NCI-H2196 (cell line): Measurements from ENCODE around the gene FYB1.

Source experiments
- DNase-seq: peaks from one replicate; lab custom pipeline; 2025; ENCODE audit not compliant: unreplicated experiment; lab: John Stamatoyannopoulos, UW

The FYB1 gene

GRCh38 chr5:39131210-39132127, 87.9 kb downstream of the FYB1 start:
- no peak for DNase-seq

- no peak for DNase-seq
Measured at GRCh38 chr5:39130716-39131115, 88.6 kb downstream of the FYB1 start.

DNA sequence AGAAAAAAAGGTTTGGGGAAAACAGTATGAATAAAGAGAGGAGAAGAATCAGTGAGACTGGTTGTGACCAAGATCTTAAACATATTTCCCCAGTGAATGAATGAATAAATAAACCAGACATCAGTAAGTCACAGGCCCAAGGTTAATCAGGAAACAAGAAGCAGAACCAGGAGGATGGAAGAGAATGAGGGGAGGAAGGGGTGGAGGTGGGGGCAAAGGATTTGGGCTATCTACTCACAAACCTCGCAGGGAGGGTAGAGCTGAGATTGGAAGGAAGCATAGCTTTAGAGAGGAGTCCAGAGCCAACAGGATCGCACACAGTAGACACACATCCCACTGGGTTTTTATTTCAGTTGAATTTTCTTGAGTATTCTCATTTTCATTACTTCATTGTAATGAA, 97.4 kb downstream of the FYB1 start:
- no peak for DNase-seq

DNA sequence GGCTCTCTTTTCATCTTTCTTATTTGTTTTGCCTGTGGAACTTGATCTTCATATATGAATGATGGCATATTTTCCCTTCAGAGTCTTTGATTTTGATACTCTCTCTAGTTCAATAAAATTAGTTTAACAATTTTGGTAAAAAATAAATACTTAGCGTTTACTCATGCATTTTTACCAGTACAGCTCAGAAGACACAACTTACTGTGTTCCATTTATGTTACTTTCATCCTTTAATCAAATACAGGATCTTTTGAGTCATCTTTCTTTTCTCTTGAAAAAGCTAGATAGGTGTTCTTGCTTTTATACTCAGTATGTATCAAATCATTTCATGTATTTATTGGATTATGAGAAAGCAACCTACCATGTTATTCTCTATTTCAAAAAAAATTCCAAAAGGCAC, 98.0 kb downstream of the FYB1 start:
- DNase-seq, result no peak

DNA sequence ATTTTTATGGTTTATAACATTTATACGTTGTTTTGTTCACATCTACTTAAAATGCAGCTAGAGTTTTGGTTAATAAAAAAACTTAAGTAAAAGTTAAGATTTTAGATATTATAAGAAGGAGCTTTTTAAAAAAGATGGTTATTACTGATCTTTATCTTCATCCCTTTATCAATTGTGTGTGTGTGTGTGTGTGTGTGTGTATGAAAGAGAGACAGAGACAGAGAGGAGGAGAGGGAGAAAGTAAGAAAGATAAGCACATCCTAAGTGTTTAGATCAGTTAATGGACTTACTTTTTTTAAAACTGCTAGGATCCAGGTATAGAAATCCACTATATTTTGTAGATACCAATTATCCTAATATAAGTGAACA, 99.3 kb downstream of the FYB1 start:
- no peak for DNase-seq

DNA sequence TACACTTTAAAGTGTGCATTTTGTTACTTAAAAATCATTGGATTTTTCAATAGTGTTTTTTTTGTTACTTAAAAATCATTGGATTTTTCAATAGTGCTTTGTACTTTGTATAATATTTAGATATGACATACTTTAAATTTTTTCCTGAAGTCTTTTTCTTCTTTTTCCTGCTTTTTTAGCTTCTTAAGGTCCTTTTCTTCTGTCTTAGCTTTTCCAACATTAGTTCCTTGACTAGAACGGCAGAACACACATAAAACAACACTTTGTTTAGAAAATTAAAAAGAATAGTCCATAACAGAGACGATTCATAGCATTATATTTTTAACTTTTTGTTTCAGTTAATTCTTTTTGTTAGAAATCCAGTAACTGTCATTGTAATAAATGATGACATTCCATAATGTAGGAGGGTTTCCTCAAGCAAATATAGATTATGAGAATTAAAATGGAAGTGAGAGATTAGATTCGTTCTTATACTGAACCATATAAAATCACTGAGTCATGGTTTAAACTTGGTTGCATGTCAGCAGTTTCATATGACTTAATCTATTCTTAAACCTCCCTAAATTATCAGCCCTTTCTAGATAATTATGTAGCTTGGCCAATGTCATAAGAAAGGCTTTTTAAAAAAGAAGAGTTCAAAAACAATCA, 99.8 kb downstream of the FYB1 start:
- DNase-seq, result no peak

GRCh38 chr5:39118638-39119037, 100.7 kb downstream of the FYB1 start:
- no peak for DNase-seq

DNA sequence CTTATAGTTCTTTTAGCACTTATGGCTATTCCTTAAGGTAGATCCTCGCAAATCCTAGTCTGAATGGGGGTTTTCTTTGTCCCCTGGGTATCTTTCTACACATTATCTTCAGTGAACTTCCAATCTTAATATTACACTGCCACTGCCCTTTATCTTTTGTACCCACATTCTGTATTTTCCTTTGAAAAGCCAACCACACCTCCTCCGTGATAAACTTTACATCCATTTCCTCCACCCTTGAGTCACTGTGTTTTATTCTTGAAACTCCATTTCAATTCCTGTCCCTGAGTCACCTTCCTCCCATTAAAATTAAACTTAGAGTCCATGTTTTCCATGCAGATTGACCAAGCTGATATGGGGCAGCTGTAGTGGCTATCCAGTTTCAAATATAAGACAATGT, 102.0 kb downstream of the FYB1 start:
- DNase-seq, result no peak

GRCh38 chr5:39116344-39117170, 102.8 kb downstream of the FYB1 start:
- no peak for DNase-seq

- no peak for DNase-seq
Measured at GRCh38 chr5:39115644-39116343, 103.6 kb downstream of the FYB1 start.

DNA sequence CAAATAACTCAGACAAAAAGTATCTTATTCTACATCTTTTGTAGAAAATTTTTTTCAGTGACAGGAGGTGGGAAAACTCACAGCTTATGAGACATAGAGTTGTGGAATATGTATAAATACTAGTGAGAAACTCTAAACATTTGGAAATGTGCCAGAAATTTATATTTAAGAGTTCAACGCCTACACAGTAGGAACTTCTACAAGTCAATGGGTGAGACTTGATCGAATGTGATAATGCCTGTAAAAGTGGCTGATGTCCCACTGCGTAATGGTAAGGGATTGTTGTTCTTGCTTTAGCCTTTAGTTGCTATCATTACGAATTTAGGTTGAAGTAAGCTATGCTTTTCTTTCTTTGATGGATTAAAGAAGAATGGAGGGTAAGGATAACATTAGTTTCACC, 105.2 kb downstream of the FYB1 start:
- no peak for DNase-seq

DNA sequence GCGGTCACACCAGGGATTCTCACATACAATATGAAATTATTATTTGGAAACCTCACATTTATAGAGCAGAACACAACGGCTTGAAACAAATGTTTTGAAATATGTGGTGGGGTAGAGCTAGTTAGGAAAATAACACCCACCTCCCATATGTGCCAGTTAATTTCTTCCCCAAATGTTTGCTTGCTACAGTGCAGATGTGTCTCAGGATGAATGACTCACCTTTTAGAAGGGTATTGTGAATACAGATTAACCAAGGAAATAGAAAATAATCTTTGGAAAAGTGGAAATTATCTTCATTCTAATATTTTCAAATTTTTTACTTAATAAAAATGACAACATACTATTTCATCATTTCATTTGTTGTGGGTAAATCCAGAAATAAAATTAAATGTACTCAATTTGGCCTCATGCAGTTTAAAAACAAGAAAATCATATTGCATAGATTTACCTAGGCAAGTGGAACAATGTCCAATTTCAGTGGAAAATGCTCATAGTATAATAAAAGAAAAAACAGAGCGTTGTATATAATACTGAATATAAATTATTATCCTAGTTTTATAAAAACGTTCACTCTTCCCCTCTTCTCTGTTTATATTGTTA, 105.9 kb downstream of the FYB1 start:
- DNase-seq, result no peak

DNA sequence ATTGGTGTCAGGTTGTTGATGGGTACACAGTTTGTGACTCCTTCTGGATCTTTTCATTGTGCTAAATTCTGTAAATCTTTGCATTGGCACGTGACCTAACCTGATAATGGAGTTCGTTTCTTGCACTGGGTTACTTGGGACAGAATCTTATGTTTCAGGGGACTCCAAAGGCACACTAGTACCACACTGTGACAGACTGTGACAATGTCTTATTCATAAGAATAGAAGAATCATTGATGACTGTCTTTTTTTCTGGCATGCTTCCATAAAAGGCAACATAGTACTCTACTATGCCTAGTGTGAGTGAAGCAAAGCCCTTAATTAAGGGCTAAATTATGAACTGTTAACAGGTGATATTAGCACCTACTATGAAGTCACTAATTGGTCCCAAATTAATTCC, 109.8 kb downstream of the FYB1 start:
- no peak for DNase-seq

DNA sequence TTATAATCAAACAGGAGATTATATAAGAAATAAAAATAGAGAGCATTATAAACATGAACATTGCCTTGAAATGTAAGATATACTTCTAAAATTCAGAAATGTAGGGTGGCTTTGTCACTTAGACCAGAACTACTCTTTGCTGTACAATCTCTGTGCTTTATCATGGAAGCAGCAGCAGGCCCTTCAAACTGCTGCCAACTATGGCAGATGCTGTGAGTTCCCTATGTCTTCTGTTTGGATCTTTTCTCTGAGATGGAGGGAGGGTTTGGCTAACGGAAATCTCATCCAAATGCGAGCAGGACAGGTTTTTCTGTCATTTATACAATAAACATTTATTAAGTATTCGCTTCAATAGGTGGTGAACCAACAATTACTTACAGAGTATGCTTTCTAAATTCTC, 110.4 kb downstream of the FYB1 start:
- no peak for DNase-seq

DNA sequence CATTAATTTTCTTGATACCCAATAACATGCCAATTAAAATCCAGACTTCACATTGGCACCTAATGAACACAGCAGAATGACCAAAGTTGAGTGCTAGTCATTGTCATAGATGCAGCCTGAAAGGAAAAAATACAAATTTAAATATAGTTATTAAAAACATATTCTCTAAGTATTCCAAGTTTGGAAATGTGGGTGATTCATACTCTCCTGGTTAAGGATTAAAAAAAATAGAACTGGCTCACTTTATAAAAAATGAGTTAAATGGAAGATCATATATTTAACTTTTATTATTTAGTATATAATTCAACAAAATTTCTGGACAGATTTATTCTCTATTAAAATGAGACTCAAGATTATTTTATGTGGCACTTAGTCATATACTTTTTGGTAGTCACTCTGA, 112.0 kb downstream of the FYB1 start:
- DNase-seq, result no peak

- no peak for DNase-seq
Measured at GRCh38 chr5:39106322-39106721, 113.0 kb downstream of the FYB1 start.

GRCh38 chr5:39104221-39104620, 115.1 kb downstream of the FYB1 start:
- DNase-seq, result no peak

DNA sequence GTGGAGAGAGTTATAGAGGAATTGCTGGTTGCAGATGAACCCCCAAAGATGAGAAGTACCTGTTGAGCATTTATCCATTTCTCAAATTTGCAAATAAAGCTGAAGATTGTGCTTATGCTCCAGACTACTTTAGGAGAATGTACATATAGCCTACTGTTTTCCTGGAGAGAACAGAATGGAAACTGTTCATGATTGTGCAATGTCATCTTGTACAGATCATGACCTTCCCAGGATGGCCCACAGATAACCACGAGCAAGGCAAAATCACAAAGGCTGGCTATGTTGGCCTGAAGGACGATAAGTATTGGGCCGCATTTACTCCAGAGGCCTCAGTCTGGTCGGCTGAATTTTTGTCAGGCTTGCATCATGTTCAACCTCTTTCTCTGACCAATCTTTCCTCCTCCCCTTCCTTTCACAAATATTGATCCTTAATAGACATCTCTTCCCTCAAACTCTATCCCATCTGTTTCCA, 116.6 kb downstream of the FYB1 start:
- no peak for DNase-seq

- DNase-seq, result peak; percentile 13
Measured at GRCh38 chr5:39100851-39101396, 118.4 kb downstream of the FYB1 start.

DNA sequence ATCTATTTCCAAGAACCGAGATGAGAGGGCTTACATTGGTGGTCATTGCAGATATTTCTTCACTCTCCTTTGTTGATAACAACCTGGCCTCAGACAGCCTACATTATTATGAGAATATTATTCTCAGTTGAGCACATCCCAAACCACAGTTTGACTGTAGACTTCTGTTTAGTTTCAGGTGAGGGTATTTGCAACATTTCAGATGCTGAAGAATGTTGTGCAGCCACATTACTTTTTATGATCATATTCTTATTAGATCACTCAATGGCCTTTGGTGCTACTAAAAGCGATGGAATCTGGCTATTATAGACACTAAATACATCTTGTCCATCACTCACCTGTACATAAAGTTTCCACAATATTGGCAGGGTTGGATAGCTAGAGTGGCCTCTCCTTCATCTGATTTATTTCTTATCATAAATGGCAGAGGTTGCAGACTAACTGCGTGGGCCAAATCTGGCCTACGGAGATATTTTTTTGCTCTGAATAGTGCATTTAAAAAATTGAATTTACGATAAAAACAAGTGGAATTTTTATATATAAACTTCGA, 119.0 kb downstream of the FYB1 start:
- DNase-seq, result no peak
